Prostate gland (tissue), 2 donors: ENCODE measurements around the gene NME8. TPM values are rescaled to one million over a fixed set of nuclear protein-coding genes. Genes with fewer than 3 reads are reported as not detected.

Source experiments
- DNase-seq: peaks from one replicate; pipeline ENCODE4 v3.0.0-alpha.2; 2019; ENCODE audit warnings: low spot score
- H3K27ac ChIP-seq, 2 donors: fragments of 200-600 bp; sonication (generic); 2 replicates each; pipeline ENCODE4 v1.5.1; 2017 to 2019
- H3K27me3 ChIP-seq: fragments of 200-600 bp; sonication (generic); replicated peaks from 2 replicates; pipeline ENCODE4 v1.5.1; 2019; ENCODE audit not compliant: insufficient read depth
- H3K36me3 ChIP-seq, 2 donors: fragments of 200-600 bp; sonication (generic); 1 replicate in 1 of 2; 2 replicates in 1 of 2; pipeline versions ENCODE4 v1.5.1 to v1.8.1; 2017 to 2019
- H3K4me1 ChIP-seq: fragments of 200-600 bp; sonication (generic); replicated peaks from 2 replicates; pipeline ENCODE4 v1.5.1; 2019
- H3K4me3 ChIP-seq, 2 donors: fragments of 200-600 bp; sonication (generic); 2 replicates each; pipeline ENCODE4 v1.5.1; 2017 to 2019
- H3K9me3 ChIP-seq: fragments of 200-600 bp; sonication (generic); 2 replicates; pipeline ENCODE4 v1.5.1; 2017
- CTCF ChIP-seq, 4 experiments: fragments of 200-600 bp in 2 of 4; fragments of 450-650 bp in 2 of 4; sonication (generic) in 2 of 4; IDR thresholded peaks; 1 replicate in 3 of 4; 2 replicates in 1 of 4; pipeline ENCODE4 v1.5.1; 2016 to 2019; ENCODE audit warnings: antibody characterized with exemption in 4 of 4, mild to moderate bottlenecking in 2 of 4, moderate library complexity in 2 of 4
- POLR2A ChIP-seq: fragments of 450-650 bp; IDR thresholded peaks from one replicate; pipeline ENCODE4 v1.6.1; 2016; ENCODE audit warnings: antibody characterized with exemption, mild to moderate bottlenecking
- POLR2AphosphoS5 ChIP-seq: sonication (generic); formaldehyde crosslinking; IDR thresholded peaks from one replicate; pipeline ENCODE4 v1.6.1; 2017; ENCODE audit warnings: antibody characterized with exemption
- WGBS: methylation state at CpG from one replicate; pipeline ENCODE4 v1.1.5; 2018; 5-methylcytosine and 5-hydroxymethylcytosine counted together
- intact Hi-C: fragments of 100-400 bp; cut with DNase I; formaldehyde crosslinking; loops from one replicate; pipeline ENCODE4 v1.14.2; 2022
- total RNA-seq, 2 donors: library from RNA; depleted of rRNA; stranded (reverse); fragments of >200 nt; gene quantifications; one replicate each; pipeline ENCODE4 v1.1.0, GENCODE V29; 2016

Gene NME8
- total RNA-seq, 2 donors from 2014 or later, result 0.91 TPM; not detected in 1

GRCh38 chr7:37944737-37945054 lies 96.3 kb downstream of the NME8 start:
- no peak overlapping the region for H3K27ac ChIP-seq
- no peaks in the 10 kb centered on the region for H3K9me3 ChIP-seq
- no peak for DNase-seq
- intact Hi-C loops, result no loop called here
- TF ChIP-seq POLR2AphosphoS5 (no peak), POLR2A (no peak), CTCF (IDR thresholded peaks at IDR 0.05) (no peak)
- H3K4me3 ChIP-seq, result no peak overlapping the region
- no peaks in the 10 kb centered on the region for H3K27me3 ChIP-seq
- 67% methylated on average over 2 of the region's 2 CpGs for WGBS
- no peaks in the 10 kb centered on the region for H3K36me3 ChIP-seq
- H3K4me1 ChIP-seq, result no peaks in the 10 kb centered on the region

GRCh38 chr7:37945336-37945735 lies 96.9 kb downstream of the NME8 start:
- no peaks in the 10 kb centered on the region for H3K27me3 ChIP-seq
- no peak for DNase-seq
- intact Hi-C loops, result no loop called here
- TF ChIP-seq POLR2AphosphoS5 (no peak), POLR2A (no peak), CTCF (IDR thresholded peaks at IDR 0.05) (no peak)
- no peaks in the 10 kb centered on the region for H3K36me3 ChIP-seq
- H3K4me1 ChIP-seq, result no peaks in the 10 kb centered on the region
- H3K9me3 ChIP-seq, result no peaks in the 10 kb centered on the region
- H3K4me3 ChIP-seq, result no peak overlapping the region
- no peak overlapping the region for H3K27ac ChIP-seq
- 88% methylated on average over 4 of the region's 4 CpGs for WGBS

- WGBS, result 95% methylated on average over 7 of the region's 7 CpGs
- no peak for DNase-seq
- no peak overlapping the region for H3K4me3 ChIP-seq
- intact Hi-C loops, result no loop called here
- no peaks in the 10 kb centered on the region for H3K27me3 ChIP-seq
- no peaks in the 10 kb centered on the region for H3K36me3 ChIP-seq
- H3K27ac ChIP-seq, result no peak overlapping the region
- no peak for TF ChIP-seq CTCF (IDR thresholded peaks at IDR 0.05)
- TF ChIP-seq POLR2AphosphoS5, result no peak
- no peak for TF ChIP-seq POLR2A
- no peaks in the 10 kb centered on the region for H3K4me1 ChIP-seq
- H3K9me3 ChIP-seq, result no peaks in the 10 kb centered on the region
Measured at GRCh38 chr7:37947138-37947940, 98.9 kb downstream of the NME8 start.

- Histone ChIP-seq H3K36me3 (no peaks in the 10 kb centered on the region), H3K9me3 (no peaks in the 10 kb centered on the region), H3K27ac (no peak overlapping the region), H3K27me3 (no peaks in the 10 kb centered on the region), H3K4me1 (no peaks in the 10 kb centered on the region), H3K4me3 (no peak overlapping the region)
- TF ChIP-seq POLR2AphosphoS5 (no peak), POLR2A (no peak), CTCF (IDR thresholded peaks at IDR 0.05) (no peak)
- 90% methylated on average over 7 of the region's 7 CpGs for WGBS
- no peak for DNase-seq
- intact Hi-C loops, result no loop called here
Measured at GRCh38 chr7:37947941-37948210, 99.5 kb downstream of the NME8 start.

Other genes starting within 250 kb of the NME8 start
- gene GPR141, start 164.8 kb upstream of the NME8 start, total RNA-seq, result 1 to 10 TPM in 1 of 2 donors, under 1 TPM in 1; 0.36 to 1.1 TPM
- gene SFRP4, start 68.2 kb downstream of the NME8 start, total RNA-seq, result 10 to 100 TPM in 1 of 2 donors, 1 to 10 TPM in 1; 3.2 to 25.3 TPM
- gene EPDR1, start 72.0 kb downstream of the NME8 start, total RNA-seq, result 10 to 100 TPM; 38.6 to 77.8 TPM